Smooth muscle cell (in vitro differentiated cells): ENCODE data around the gene PTGR3. TPM values are rescaled to one million over a fixed set of nuclear protein-coding genes. Genes with fewer than 3 reads are reported as not detected.

ENCODE experiments used
- DNase-seq: peaks from one replicate; lab custom pipeline; 2025; ENCODE audit not compliant: unreplicated experiment; lab: John Stamatoyannopoulos, UW
- H2AFZ ChIP-seq: fragments of 200-600 bp; sonication (generic); 2 replicates; pipeline ENCODE4 v1.6.0; 2016; ENCODE audit warnings: antibody characterized with exemption, low read depth, mild to moderate bottlenecking
- H3F3A ChIP-seq: fragments of 200-600 bp; sonication (generic); 2 replicates; pipeline ENCODE4 v1.6.0; 2017; ENCODE audit warnings: antibody characterized with exemption, low read depth
- H3K27ac ChIP-seq: fragments of 200-600 bp; sonication (generic); 2 replicates; pipeline ENCODE4 v1.5.1; 2016; ENCODE audit warnings: low read depth, mild to moderate bottlenecking
- H3K27me3 ChIP-seq: fragments of 200-600 bp; sonication (generic); 2 replicates; pipeline ENCODE4 v1.6.1; 2016; ENCODE audit warnings: low read depth, mild to moderate bottlenecking
- H3K36me3 ChIP-seq: fragments of 200-600 bp; sonication (generic); 2 replicates; pipeline ENCODE4 v1.5.1; 2016; ENCODE audit warnings: low read depth
- H3K4me1 ChIP-seq: fragments of 200-600 bp; sonication (generic); 2 replicates; pipeline ENCODE4 v1.5.1; 2016; ENCODE audit warnings: low read depth
- H3K4me2 ChIP-seq: fragments of 200-600 bp; sonication (generic); 2 replicates; pipeline ENCODE4 v1.6.0; 2016; ENCODE audit warnings: mild to moderate bottlenecking
- H3K4me3 ChIP-seq: fragments of 200-600 bp; sonication (generic); 2 replicates; pipeline ENCODE4 v1.5.1; 2016; ENCODE audit warnings: mild to moderate bottlenecking
- H3K79me2 ChIP-seq: fragments of 200-600 bp; sonication (generic); 2 replicates; pipeline ENCODE4 v1.6.0; 2016; ENCODE audit warnings: low read depth, mild to moderate bottlenecking
- H3K9ac ChIP-seq: fragments of 200-600 bp; sonication (generic); 2 replicates; pipeline ENCODE4 v1.6.0; 2016; ENCODE audit warnings: low read depth
- H3K9me3 ChIP-seq: fragments of 200-600 bp; sonication (generic); replicated peaks from 2 replicates; pipeline ENCODE4 v1.5.1; 2016; ENCODE audit warnings: low read depth
- H4K20me1 ChIP-seq: fragments of 200-600 bp; sonication (generic); 2 replicates; pipeline ENCODE4 v1.6.0; 2016; ENCODE audit warnings: low read depth
- WGBS: methylation state at CpG from one replicate; pipeline ENCODE4 v1.1.7; 2016; ENCODE audit warnings: low lambda C conversion rate; 5-methylcytosine and 5-hydroxymethylcytosine counted together
- polyA plus RNA-seq: library from polyadenylated mRNA; unstranded; fragments of >200 nt; fragmentation: Nextera tagmentation; extraction: Ambion mirVana; gene quantifications from 2 replicates; pipeline ENCODE4 v1.2.1, GENCODE V29; 2016
- total RNA-seq: library from RNA; depleted of rRNA; stranded (reverse); fragments of >200 nt; gene quantifications from 2 replicates; pipeline ENCODE4 v1.2.3, GENCODE V29; 2014
- TF ChIP-seq, protein P1 (sequence below): fragments of 200-600 bp; sonication (generic); IDR thresholded peaks from 2 replicates; pipeline ENCODE4 v1.5.1; 2017; ENCODE audit warnings: borderline replicate concordance, mild to moderate bottlenecking, antibody characterized with exemption; ENCODE audit not compliant: insufficient read depth, poor library complexity, severe bottlenecking

PTGR3 gene
- total and polyA plus RNA-seq, 2 experiments from 2014 or later, result 29.6 to 35.0 TPM

DNA sequence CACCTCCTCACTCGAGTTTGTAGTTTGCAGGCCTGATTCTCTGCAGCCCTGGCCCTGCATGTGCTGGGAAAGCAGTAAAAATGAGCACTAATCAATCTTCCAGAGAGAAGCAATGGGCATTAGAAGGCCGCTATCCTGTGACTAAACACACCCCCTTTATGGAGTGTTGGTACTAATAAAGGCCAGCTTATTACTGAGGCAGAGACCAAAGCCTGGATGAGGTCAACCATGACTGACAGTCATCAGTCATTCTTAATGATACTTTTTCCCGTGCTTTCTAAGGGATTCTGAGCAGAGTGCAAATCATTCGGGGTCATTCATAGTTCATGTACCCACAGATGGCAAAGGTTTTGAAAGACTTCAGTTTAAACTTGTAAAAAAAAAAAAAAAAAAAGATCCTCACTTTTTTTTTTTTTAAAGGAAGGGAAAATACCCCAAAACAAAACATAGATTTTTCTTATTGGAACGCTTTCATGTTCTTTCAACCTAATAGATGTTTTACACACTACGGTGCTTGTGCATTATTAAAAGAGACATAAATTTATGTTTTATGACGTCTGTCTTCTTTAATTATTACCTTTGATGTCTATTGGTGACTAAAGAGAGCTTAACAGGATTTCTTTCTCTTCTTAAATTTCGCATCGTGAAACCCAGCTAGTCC is 14.9 kb upstream of the PTGR3 start:
- H3K79me2 ChIP-seq, result peaks cover 100% of the 10 kb centered on the region
- H3K4me2 ChIP-seq, result no peak overlapping the region
- H3K9ac ChIP-seq, result no peak overlapping the region
- TF ChIP-seq, protein P1, sequence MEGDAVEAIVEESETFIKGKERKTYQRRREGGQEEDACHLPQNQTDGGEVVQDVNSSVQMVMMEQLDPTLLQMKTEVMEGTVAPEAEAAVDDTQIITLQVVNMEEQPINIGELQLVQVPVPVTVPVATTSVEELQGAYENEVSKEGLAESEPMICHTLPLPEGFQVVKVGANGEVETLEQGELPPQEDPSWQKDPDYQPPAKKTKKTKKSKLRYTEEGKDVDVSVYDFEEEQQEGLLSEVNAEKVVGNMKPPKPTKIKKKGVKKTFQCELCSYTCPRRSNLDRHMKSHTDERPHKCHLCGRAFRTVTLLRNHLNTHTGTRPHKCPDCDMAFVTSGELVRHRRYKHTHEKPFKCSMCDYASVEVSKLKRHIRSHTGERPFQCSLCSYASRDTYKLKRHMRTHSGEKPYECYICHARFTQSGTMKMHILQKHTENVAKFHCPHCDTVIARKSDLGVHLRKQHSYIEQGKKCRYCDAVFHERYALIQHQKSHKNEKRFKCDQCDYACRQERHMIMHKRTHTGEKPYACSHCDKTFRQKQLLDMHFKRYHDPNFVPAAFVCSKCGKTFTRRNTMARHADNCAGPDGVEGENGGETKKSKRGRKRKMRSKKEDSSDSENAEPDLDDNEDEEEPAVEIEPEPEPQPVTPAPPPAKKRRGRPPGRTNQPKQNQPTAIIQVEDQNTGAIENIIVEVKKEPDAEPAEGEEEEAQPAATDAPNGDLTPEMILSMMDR, result no peak
- H3K4me1 ChIP-seq, result peaks cover 13% of the 10 kb centered on the region
- no peaks in the 10 kb centered on the region for H3K27me3 ChIP-seq
- H2AFZ ChIP-seq, result no peak overlapping the region
- H3K36me3 ChIP-seq, result no peaks in the 10 kb centered on the region
- no peak for DNase-seq
- 55% methylated on average over 9 of the region's 9 CpGs for WGBS
- no peaks in the 10 kb centered on the region for H3F3A ChIP-seq
- no peaks in the 10 kb centered on the region for H3K9me3 ChIP-seq
- no peak overlapping the region for H3K4me3 ChIP-seq
- no peak overlapping the region for H3K27ac ChIP-seq
- peaks cover 89% of the 10 kb centered on the region for H4K20me1 ChIP-seq

GRCh38 chr18:75222407-75222806 is 13.5 kb upstream of the PTGR3 start:
- 92% methylated on average over 10 of the region's 10 CpGs for whole genome bisulfite sequencing
- H4K20me1 ChIP-seq, result peaks cover 89% of the 10 kb centered on the region
- H3K27me3 ChIP-seq, result no peaks in the 10 kb centered on the region
- no peak for DNase-seq
- H3K4me1 ChIP-seq, result peaks cover 11% of the 10 kb centered on the region
- no peak overlapping the region for H3K4me3 ChIP-seq
- no peak overlapping the region for H3K27ac ChIP-seq
- H3K9ac ChIP-seq, result no peak overlapping the region
- H3K79me2 ChIP-seq, result peaks cover 100% of the 10 kb centered on the region
- no peak overlapping the region for H3K4me2 ChIP-seq
- no peaks in the 10 kb centered on the region for H3K36me3 ChIP-seq
- TF ChIP-seq, protein P1, result no peak
- H2AFZ ChIP-seq, result no peak overlapping the region
- no peaks in the 10 kb centered on the region for H3K9me3 ChIP-seq
- no peaks in the 10 kb centered on the region for H3F3A ChIP-seq

DNA sequence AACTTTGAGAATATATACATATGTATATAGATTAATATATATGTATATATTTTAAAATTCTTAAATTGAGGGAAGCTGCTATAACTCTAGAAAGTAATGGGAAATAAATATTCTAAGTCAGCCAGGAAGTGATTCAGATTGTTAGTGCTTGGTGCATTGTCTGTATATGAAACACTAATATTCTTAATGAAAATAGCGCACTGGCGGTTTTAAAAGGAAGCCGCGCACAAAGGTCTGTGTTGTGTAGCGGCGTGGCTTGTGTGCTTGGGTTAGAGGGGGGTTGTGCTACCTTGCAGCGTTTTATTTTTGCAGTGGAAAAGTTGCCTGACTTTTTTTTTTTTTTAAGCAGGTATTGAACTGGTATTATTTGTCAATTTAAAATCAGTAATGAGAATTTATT is 13.0 kb upstream of the PTGR3 start:
- H3K4me2 ChIP-seq, result no peak overlapping the region
- WGBS, result 97% methylated on average over 7 of the region's 7 CpGs
- no peak overlapping the region for H2AFZ ChIP-seq
- TF ChIP-seq, protein P1, result no peak
- H3K27me3 ChIP-seq, result no peaks in the 10 kb centered on the region
- H4K20me1 ChIP-seq, result peaks cover 89% of the 10 kb centered on the region
- no peak overlapping the region for H3K9ac ChIP-seq
- H3F3A ChIP-seq, result no peaks in the 10 kb centered on the region
- no peak overlapping the region for H3K27ac ChIP-seq
- peaks cover 6% of the 10 kb centered on the region for H3K4me1 ChIP-seq
- H3K36me3 ChIP-seq, result no peaks in the 10 kb centered on the region
- no peaks in the 10 kb centered on the region for H3K9me3 ChIP-seq
- H3K4me3 ChIP-seq, result no peak overlapping the region
- no peak for DNase-seq
- H3K79me2 ChIP-seq, result peaks cover 100% of the 10 kb centered on the region

GRCh38 chr18:75221397-75221796 is 12.5 kb upstream of the PTGR3 start:
- Histone ChIP-seq H4K20me1 (peaks cover 89% of the 10 kb centered on the region), H2AFZ (no peak overlapping the region), H3K9me3 (no peaks in the 10 kb centered on the region), H3K4me1 (peaks cover under 1% of the 10 kb centered on the region), H3K9ac (no peak overlapping the region), H3K4me2 (no peak overlapping the region), H3K36me3 (no peaks in the 10 kb centered on the region), H3K27me3 (no peaks in the 10 kb centered on the region), H3K27ac (no peak overlapping the region), H3K4me3 (no peak overlapping the region), H3K79me2 (peaks cover 100% of the 10 kb centered on the region), H3F3A (no peaks in the 10 kb centered on the region)
- no peak for DNase-seq
- WGBS, result 86% methylated on average over 1 of the region's 1 CpG
- TF ChIP-seq, protein P1, result no peak
